GM21381 (cell line): Measurements from ENCODE around the gene INPP4A.

ENCODE experiments used
- ATAC-seq: cut with Tn5 transposase; IDR thresholded peaks from one replicate; pipeline ENCODE4 v1.9.1; 2021; ENCODE audit warnings: mild to moderate bottlenecking, moderate library complexity; ENCODE audit not compliant: unreplicated experiment

INPP4A gene

DNA sequence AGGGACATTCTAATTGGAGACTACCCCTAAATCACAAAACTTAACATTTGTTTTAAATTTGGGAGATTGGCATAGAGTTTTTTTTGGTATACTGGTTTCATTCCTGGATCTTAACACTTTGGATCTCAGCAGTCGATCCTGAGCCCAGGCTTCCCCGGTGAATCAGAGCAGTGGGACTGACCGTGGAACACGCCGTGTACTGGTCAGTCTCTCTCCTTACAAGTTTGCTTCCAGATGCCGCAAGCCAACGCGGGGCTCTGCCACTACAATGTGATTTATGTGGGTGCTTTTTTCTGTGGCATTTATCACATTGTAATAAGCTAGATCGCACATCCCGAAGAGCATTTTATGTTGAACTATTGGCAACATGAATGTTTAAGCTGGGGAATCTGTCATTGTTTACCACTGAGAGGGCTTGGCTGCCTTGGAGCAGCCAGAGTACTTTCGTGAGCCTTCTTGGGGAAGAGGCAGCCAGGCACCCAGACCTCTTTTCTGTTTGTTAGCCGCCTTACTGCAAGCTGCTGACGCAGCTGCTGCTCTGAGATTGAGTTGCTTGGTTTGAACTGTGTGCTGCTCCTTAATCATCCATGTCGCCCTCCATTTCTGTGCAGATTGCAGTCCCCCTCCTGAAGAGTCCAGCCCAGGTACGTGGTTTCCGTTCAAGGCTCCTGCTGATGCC lies 114.3 kb downstream of the INPP4A start:
- no peak for ATAC-seq

DNA sequence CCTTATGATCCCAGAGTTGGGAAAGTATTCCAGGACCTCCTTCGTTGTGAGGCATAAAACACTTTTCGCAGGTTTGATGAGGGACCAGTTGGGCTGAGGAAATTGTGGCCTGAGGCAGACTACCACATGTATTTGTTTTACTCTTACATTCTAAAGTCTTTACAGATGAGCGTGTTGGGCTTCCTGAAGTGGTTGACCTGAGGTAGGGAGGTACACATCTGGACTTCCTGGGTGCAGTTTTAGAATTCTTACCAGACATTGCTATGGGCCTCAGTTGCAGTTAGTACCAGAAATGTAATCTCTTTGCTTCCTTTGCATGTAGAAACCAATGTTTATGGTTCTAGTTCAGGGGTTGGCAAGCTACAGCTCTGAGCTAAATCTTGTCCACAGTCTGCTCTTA lies 114.9 kb downstream of the INPP4A start:
- ATAC-seq = no peak

DNA sequence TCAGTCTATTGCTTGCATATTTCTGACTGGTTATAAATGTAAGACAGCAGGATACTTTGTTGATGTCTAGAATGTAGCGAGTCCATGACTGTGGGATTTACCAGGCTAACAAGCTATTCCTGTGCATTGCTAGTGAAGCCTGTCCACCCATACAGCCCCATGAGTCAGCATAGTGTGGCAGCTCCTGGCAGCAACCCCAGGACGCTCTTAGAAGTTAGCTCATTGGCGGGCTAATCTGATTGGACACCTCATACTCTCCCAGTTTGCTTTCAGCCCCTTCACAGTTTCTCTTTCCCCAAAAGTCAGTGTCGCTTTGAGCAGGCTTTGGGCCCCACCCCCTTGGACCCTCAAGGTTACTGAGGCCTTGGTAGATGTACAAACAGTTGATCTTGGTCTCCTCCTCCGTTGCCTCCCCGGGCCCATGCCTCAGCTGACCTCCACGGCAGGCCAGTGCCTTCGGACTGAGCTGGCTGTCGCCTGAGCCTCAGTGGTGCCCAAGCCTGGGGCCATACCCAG lies 115.7 kb downstream of the INPP4A start:
- ATAC-seq = no peak

DNA sequence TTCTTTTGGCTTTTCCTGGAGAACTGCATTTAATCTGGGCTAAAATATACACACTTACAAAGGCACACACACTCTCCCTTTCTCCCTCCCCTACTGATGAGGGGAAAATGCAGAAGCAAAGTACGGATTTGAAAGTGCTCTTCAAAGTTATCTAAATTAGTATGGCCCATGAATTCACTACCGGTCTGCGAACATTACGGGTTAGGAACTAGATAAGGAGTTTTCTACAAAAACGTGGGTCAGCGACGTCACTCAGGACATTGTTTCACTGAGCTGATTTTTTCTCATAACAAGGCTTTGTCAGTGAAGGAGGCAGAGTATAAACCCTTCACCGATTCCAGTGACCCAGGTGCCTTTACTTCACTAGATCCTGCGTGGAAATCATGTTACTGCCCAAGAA lies 116.4 kb downstream of the INPP4A start:
- no peak for ATAC-seq

DNA sequence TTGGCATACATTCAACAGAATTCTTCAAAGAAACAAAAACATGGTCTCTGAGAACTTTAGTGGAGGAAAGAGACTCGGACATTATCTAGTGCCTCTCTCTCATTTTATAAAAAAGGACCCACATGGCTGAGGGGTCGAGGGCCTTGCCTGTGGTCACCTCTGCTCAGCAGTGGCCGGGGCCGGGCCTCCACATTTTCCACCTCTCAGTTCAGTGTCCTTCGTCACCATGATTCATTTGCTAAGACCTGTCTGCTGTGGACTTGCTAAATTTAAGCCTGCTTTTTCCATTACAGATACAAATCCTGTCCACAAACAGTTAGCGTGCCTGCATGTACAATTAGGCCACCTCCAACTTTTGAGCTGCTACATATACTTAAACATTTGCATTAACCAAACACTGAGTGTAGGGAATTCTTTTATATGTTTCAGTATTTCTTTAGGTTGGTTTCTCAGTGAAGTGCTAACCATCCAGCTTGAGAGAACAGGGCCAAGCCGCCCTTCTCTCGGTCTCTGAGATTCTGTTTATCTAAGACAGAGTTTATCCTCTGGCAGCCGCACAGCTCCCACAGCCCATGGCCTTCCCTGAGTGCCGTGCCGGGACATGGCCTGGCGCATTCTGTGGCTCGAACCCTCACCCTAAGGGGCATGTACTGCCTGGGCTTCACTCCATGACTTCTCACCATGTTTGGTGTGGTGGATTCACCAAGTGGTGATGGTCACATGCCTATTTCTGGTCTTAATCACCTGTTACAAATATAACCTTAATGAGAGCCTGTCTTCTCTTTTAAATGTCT lies 117.4 kb downstream of the INPP4A start:
- no peak for ATAC-seq

DNA sequence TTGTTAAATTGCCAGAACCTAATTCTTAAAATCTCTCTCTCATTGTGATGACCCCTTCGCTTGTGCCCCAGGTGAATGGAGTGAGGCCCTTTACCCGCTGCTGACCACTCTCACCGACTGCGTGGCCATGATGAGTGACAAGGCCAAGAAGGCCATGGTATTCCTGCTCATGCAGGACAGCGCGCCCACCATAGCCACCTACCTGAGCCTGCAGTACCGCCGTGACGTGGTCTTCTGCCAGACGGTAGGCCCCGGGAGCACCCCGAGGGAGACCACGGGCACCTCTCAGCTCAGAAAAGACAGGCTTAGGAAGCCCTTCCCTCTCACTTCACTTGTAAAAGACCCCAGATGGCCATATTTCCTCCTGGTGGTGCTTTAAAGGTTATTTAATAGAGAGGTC lies 118.7 kb downstream of the INPP4A start:
- no peak for ATAC-seq

DNA sequence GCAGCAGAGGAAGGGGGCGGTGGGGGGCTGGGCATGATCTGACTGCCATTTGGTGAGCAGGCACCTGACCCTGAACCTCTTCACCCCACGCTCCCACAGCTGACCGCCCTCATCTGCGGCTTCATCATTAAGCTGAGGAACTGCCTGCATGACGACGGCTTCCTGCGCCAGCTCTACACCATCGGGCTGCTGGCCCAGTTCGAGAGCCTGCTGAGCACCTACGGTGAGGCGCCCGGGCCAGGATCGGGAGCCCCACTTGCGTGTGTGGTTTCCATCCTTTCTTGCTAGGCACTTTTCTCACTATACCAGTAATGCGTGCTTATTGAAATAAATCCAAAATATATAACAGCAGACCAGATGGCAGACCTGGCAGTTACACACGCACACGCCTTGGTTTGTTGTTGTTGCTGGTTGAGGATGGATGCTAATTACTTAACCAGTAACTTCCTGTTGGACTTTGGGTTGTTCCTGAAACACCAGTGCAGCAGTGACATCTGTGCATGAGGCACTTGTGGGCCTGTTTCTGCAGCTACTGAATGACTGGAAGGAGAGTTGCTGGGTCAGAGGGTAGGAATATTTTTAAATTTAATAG lies 120.0 kb downstream of the INPP4A start:
- ATAC-seq = no peak

DNA sequence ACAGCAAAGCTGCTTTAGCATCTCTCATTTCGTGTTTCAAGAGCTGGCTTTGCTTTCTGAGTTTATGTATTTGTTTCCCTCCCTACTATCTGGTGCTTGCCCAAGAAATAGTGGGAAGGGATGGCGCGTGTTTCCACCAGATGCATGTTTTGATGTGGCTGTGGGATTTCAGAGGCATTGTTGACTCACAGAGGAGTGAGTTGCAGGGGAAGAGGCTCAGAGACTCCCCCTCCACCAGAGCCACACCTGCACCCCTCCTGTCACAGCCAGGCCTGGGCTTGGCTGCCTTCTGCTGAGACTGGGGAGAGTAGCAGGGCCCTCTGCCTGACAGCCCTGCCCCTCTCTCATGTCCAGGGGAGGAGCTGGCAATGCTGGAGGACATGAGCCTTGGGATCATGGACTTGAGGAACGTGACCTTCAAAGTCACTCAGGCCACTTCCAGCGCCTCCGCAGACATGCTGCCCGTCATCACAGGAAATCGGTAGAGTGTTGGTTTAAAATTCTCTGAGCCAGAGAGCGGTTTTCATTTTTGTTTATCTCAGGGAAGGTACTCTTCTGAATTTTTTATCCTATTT lies 120.7 kb downstream of the INPP4A start:
- ATAC-seq = no peak

DNA sequence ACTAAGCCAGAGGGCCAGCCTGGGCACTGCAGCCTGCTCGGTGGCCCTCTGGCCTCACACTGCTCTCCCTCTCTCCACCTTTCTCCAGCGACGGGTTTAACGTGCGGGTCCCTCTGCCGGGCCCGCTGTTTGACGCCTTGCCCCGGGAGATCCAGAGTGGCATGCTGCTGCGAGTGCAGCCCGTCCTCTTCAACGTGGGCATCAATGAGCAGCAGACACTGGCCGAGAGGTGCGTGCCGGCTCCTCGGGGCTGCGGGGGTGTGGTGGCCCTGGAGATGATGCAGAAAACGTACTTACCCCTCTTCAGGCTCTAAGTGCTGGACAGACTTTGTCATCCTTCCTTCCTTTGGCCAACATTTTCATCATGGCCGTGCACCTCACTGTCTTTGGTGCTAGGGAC lies 121.3 kb downstream of the INPP4A start:
- no peak for ATAC-seq

DNA sequence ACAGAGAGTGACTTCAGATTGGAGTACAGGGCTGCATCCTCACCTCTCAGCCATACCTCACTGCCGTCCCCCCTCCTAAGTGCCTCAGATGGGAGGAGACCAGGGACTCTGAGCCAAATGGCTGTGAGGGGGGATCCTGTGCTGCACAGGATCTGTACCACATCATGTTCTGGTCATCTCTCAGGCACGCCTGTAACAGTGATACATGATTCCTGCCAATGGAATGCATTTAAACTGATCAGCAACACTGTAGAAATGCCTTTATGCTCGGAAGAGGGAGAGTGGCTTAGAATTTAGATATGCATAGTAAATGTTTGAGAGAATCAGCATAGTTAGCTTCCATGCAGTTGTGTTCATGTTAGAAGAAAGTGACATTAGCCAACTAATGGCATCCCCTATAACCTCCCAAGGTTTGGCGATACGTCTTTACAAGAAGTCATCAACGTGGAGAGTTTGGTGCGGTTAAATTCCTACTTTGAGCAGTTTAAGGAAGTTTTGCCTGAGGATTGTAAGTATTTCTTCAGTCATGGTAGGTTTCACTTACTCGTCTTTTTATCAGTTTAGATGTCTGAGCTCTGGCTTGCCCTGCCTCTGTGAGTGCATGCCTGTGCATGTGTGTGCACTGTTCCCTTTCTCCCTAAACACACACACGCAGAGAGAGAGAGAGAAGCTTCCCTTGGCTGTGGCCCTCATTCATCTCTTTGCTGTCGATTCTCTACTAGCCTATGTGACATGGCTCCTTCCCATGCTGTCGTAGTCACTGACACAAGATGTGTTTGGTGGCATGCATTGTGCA lies 123.7 kb downstream of the INPP4A start:
- no peak for ATAC-seq

DNA sequence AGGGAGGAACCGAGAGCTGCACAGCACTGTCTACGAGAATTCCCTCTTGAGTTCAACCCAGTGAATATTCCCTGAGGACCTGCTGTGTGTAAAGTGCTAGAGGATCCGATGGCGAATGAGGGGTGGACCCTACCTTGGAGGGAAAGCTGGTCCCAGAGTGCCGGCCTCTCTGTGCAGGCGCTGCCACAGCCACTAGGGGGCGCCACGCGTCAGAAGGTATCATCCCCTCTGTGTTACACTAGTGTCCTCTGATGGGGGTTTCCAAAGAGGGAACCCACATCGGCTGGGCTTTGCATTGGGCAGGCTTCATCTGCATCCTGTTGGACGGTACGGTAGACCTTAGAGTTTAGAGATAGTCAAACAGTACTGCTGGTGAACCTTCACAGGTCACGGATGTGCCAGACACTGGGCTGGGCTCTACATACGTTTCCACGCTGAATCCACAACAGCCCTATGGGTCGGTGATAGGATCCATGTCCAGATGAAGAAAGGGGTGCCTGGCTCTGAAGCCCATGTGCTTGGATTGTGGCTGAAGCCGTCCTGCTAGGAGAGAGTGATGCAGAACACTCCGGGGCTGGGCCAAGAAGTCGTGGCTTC lies 124.6 kb downstream of the INPP4A start:
- no peak for ATAC-seq

DNA sequence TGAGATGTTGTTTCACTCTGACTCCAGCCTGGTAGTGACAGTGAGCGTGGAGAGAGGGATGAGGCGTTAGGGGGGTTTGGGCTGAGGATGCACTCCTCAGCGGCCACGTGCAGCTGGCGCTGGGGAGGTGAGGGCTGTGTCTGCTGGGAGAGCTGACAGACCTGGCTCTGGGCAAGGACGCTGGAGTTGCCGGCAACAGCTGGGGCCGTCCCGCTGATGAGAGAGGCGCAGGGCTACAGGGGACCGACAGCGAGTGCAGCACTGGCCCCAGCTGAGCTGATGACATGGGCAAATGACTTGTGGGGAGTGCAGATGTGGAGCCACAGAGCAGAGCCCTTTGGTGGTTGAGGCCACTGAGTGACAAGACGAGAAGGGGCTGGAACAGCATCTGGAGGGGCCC lies 125.3 kb downstream of the INPP4A start:
- no peak for ATAC-seq

DNA sequence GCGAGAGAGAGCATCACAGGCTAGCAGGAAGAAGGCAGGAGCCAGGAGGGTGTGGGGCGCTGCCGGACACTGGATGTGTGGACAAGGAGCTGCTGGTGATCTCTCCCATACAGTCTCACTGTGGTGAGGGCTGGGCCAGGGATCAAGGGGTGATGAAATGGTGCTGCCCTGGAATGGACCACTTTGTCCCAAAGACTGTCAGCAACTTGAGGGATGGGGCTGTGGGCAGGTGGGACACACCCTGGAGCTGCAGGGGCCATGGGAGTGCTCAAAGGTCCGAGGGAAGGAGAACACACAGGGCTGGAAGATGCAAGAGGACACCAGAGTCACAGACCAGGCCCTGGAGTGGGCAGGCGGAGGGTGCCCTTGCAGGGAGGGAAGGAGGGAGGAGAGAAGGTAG lies 125.7 kb downstream of the INPP4A start:
- no peak for ATAC-seq

DNA sequence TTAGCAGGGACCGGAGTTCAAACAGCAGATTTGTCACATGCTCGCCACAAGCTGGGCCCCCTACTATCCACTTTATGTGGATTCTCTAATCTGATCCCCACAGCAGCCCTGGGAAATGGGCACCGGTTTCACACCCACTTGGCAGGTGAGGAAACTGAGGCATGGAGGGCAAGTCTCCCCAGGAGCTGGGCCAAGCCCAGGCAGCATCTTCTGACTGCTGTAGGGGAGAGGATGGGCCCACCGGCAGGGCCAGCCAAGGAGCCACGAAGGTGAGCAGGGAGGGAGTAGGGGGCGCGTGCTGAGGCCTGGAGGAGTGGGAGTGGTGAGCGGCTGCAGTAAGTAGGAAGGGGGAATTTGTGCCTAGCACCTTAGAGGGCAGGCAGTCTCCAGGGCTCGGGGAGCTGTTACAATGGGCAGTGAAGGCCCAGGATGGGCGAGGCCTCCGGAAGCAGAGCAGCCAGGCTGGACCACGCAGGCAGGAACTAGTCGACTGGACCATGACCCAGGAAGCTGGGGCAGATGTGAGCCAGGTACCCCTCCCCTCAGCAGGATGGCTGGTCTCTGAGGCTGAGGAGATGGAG lies 126.6 kb downstream of the INPP4A start:
- no peak for ATAC-seq

DNA sequence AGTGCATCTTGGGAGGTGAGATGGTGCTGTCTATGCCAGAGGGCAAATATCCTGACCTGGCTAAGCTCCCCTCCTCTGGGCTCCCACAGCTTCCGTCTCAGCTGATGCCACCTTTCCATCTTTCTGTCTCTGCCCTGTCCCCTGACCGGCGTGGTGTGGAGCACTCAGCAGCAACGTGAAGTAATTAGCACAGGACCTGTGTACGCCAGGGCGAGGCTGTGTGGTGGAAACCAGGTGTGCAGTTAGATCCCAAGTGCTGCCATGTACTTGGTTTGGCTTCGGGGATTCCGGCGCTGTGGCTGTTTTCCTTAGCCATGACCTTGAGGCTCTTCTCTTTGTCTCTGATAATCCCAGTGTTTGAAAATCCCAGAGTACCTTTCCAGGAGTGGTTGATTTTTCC lies 127.1 kb downstream of the INPP4A start:
- ATAC-seq = no peak

DNA sequence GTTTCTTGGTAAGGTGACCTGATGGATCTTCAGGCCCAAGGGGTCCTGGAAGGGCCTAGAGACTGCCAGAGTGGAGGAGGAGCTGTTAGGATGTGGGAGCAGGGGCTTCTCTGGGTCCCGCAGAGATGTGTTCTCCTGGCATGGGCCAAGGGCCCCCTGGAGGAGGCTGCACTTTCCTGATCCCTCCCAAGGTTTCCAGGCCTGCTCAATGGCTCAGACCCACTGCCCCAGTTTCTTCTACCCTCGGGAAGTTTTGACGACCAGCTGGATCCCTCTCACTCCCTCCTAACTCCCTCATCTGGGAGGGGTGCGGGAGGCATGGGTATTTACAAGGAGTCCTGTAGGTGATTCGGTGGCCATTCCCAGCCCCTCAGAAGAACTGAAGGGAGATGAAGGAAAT lies 127.6 kb downstream of the INPP4A start:
- ATAC-seq = no peak

DNA sequence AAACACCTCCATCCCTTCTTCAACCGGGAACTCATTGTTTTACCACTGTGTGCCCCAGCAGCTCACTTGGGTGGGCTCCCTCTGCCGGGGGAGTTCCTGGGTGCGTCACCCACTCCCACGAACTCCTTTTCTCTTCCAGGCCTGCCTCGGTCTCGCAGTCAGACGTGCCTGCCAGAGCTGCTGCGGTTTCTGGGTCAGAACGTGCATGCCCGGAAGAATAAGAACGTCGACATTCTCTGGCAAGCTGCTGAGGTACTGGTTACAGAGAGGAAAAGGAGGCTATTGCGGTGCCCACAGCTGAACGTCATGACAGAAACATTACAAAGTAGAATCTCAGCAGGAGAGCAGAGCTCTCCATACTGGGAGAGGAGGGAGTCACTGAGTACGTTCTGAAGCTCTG lies 128.0 kb downstream of the INPP4A start:
- no peak for ATAC-seq

DNA sequence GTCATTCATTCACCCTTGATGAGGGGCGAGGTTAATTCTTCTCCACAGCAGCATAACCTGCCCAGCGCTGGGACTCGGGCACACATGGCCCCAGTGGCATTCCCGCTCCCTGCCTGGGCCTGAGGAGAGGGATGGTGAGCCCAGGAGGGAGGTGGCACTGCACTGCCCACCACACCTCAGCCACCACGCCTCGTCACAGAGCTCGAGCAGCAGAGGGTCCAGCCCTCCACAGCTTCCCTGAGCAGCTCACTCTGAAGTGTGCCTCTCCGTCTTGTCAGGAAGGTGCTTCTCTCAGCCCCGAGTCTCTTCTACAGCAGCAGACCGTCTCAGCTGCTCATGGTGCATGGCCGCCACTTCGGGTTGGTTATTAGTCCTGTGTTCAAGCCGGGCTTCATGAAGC lies 128.8 kb downstream of the INPP4A start:
- no peak for ATAC-seq

DNA sequence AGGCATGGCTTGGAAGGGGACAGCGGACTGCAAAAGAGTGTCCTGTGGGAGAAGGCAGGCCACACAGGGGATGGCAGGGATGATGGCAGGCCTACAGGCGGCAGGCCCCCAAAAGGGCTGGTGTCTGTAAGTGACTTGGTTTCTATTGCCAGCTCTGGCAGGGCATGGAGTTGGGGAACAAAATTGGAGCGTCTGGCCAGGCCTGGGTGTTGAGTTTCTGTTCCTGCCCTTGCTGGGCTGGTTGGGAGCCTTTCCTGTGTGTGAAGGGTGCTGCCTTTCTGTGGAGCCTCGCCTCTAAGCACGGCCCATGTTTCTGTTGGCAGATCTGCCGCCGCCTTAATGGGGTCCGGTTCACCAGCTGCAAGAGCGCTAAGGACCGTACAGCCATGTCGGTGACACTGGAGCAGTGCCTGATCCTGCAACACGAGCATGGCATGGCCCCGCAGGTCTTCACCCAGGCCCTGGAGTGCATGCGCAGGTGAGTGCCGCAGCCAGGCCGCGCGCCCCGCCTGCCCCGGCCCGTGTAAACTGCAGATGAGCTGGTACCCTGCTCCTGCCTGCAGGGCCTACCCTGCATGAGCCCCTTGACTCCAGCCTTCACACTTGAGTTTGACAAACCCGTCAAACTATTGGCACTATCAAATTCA lies 132.1 kb downstream of the INPP4A start:
- no peak for ATAC-seq

DNA sequence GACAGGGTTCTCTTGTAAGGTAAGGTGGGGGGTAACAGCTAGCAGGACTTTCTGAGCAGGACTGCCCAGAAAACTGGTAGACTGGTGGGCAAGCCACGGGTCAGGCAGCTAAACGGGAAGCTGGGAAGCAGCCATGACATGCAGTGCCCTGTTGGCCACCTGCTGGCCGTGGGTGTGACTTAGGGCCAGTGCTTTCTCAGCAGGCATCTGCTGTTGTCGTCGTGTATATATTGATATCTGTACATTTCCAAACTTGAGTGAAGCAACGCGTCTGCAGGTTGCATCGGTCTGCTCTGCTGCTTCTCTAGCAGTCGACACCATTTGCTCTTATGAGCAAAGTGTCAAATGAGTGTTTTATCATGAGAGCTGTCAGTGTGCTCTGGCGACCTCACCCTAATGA lies 132.7 kb downstream of the INPP4A start:
- no peak for ATAC-seq
